HG02642 (cell line): Measurements from ENCODE around the gene RPL36AL.

Experiments used
- ATAC-seq: cut with Tn5 transposase; IDR thresholded peaks from one replicate; pipeline ENCODE4 v1.9.1; 2021; ENCODE audit warnings: mild to moderate bottlenecking; ENCODE audit not compliant: unreplicated experiment, poor library complexity

Gene RPL36AL

DNA sequence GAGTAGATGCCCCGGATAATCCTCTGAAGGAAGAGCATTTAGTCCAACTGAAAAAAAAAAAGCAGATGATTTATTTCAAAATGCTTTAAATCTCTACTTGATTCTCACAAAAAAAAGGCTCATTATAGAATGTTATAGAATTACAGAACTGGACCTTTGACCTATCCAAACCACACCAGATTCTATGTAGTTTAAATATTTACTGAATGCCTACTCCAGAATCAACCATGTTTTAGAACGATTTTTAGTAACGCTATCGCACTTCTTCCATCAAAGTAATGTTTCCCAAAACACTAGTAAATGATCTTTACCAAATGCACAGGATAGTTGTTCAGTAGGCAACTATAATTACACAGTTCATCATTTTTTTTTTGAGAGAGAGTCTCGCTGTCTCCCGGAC lies 36.8 kb downstream of the RPL36AL start:
- ATAC-seq: no peak

DNA sequence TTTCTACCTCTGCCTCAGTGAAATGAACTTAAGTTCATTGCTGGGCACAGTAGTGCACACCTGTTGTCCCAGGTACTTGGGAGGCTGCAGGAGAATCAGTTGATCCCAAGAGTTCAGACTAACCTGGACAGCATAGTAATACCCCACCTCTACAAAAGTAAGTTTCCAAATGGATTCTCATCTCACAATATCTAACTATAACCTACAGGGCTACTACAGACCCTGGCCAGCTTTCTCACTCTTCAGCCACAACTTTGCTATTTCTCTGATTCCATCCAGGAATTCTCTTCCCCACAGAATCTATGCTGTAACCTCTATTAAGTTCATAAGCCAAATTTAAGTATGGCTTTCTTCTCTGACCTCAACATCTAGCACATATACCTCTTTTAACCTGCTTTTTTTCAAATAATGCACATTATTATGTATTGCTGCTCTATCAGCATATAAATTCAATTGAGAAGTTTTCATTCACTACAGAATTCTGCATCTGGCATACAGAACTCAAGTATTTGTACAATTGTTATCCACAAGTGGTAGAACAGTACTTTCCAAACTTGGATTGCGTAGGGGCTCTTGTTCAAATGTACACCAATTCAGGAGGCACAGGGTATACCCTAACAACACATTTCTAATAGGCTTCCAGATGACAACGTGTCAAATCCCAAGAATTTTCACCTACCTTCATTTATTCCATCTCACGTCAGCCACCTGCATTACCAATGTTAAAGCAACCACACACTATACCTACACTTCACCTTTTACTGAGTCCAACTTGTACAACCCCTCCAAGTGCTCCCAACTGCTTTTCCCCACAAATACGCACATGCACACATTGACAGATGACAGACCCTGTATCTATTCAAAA lies 38.1 kb downstream of the RPL36AL start:
- ATAC-seq: no peak

DNA sequence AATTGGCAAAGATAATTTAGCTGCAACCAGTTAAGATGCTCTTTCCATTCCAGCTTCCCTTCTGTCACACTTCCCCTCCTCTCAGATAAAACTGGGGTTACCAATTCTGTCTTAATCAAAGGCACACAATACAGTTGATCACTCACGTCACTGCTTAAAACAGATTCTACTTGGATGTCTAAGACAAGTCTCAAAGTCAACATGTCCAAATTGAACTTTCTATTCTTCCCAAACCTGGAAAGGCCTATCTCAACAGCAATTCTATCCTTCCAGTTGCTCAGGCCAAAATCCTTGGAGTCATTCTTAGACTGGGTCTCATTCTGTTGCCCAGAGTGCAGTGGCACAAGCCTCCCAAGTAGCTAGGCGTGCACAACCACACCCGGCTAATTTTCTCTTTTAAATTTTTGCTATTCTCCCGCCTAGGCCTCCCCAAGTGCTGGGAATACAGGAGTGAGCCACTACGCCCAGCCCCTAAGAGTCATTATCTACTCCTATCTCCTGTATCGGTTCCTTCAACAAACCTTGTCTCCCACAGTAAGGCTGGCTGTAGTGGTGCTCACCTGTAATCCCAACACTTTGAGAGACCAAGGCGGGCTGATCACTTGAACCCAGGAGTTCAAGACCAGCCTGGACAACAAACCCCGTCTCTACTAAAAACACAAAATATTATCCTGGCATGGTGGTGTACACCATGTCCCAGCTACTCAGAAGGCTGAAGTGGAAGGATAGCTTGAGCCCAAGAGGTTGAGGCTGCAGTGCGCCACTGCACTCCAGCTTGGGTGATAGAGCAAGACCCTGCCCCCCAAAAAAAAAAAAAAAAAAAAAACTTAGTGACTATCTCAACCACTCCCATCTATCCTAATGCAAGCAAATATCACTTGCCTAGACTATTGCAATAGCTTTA lies 39.0 kb downstream of the RPL36AL start:
- no peak for ATAC-seq

DNA sequence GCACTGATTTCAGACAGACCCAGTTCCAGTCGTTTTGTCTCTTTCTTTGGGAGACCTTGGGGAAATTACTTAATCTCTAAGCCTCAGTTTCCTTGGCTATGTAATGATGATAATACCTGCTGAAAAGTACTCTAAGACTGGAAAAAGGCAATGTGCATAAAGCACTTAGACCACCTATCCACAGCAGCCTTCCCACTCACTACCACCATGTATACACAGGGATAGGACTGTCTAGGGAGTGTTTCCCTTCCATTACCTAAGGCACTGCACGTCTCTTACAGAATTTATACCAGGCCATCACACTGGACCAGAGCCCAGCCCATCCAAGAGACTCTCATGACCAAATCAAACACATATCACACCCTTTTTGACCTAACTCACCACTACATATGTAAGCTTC lies 40.6 kb downstream of the RPL36AL start:
- no peak for ATAC-seq

DNA sequence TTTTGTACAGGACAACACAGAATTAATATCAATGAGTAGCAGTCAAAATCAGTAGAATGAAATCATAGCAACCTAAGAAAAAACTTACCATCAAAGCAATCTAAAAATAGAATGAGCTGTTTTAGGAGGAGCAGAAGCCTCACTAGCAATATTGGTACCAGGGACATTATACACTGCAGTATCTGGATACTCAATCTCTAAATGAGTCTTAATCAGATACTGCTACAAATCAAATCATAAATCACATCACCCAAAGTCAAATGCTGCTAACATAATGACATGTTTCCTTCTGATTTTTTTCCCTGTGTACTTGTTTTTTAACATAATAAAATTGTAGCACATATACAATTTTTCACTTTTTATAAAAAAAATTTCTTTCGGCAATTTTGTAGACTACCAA lies 42.3 kb downstream of the RPL36AL start:
- no peak for ATAC-seq

DNA sequence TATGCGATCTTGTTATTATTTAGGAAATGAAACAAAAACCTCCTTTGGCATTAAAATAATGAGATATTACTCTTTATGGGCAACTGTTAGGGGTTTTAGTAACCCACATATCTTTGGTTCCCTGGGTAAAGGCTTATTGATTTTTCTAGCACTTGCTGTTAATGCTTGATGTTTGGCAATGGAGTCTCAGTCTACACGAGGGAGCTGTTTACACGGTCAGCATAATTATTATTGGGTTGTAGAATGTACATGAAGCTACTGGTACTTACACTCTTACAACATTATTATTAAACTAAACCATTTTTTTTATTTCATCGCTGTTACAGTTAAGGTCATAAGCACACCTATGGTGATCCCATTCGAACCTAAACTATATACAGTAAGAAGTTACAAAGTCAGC lies 46.4 kb downstream of the RPL36AL start:
- ATAC-seq: no peak

DNA sequence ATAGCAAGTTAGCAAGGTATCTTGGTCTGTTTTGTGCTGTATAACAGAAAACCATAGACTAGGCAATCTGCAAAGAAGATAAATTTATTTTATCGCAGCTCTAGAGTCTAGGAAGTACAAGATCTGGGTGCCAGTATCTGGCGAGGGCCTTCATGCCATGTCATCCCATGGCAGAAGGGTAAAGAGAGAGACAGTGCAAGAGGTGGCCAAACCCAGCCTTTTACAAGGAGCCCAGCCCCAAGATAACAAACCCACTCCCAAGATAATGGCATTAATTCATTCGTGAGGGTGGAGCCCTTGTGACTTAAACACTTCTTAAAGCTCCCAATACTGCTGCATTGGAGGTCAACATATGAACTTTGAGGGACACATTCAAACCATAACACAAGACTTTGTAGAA lies 51.1 kb downstream of the RPL36AL start:
- no peak for ATAC-seq
